RKO (cell line): ENCODE data around the gene ZNF746.

Experiments
- DNase-seq: peaks from one replicate; pipeline ENCODE4 v3.0.0-alpha.2; 2016; ENCODE audit warnings: low spot score

The ZNF746 gene

GRCh38 chr7:149427096-149427680 is 70.4 kb downstream of the ZNF746 start:
- no peak for DNase-seq

- no peak for DNase-seq
Observed at GRCh38 chr7:149423449-149424110, 74.0 kb downstream of the ZNF746 start.

GRCh38 chr7:149422914-149423301 is 74.7 kb downstream of the ZNF746 start:
- DNase-seq, result no peak
